ENCODE results near the gene VIT. TPM values are rescaled to one million over a fixed set of nuclear protein-coding genes. Genes with fewer than 3 reads are reported as not detected.

The VIT gene
- total and polyA plus RNA-seq, 2 donors (not counting 1 experiment from before 2014, with no cell fraction given): 0.17 to 0.62 TPM

- no peaks in the 10 kb centered on the region for H3K79me2 ChIP-seq (ENCODE audit: control insufficient read depth, insufficient read depth, low read length)
Measured at GRCh38 chr2:36854241-36854640, 157.7 kb downstream of the VIT start.

GRCh38 chr2:36855429-36855828, 158.9 kb downstream of the VIT start:
- no peak overlapping the region for H3K4me2 ChIP-seq (ENCODE audit: extremely low read depth, insufficient read depth, low read length)
- H4K20me1 ChIP-seq (ENCODE audit: control insufficient read depth, extremely low read depth, insufficient read depth, low read length): no peaks in the 10 kb centered on the region
- H2AFZ ChIP-seq (ENCODE audit: low read length): no peak overlapping the region
- H3K4me3 ChIP-seq (replicated peaks in 1 of 4; ENCODE audit: control extremely low read depth in 1 of 4, insufficient read depth in 1 of 4, low read depth in 3 of 4, low read length in 4 of 4): no peak overlapping the region
- no peaks in the 10 kb centered on the region for H3K9me3 ChIP-seq (ENCODE audit: control insufficient read depth, insufficient read depth, low read depth, low read length)
- H3K79me2 ChIP-seq (ENCODE audit: control insufficient read depth, insufficient read depth, low read length): no peaks in the 10 kb centered on the region
- no peak overlapping the region for H3K9ac ChIP-seq (ENCODE audit: insufficient read depth, low read length)
- no peak overlapping the region for H3K27ac ChIP-seq (ENCODE audit: insufficient read depth, low read length)
- H3K27me3 ChIP-seq (ENCODE audit: control insufficient read depth, insufficient read depth, low read length): no peaks in the 10 kb centered on the region
- no peaks in the 10 kb centered on the region for H3K4me1 ChIP-seq (ENCODE audit: control insufficient read depth, extremely low read depth, insufficient read depth, low read length)
- no peaks in the 10 kb centered on the region for H3K36me3 ChIP-seq (ENCODE audit: control insufficient read depth, insufficient read depth, low read length)
- no peak for TF ChIP-seq CTCF (conservative IDR thresholded peaks at IDR 0.05 in 1 of 2, IDR thresholded peaks at IDR 0.05 in 1 of 2; ENCODE audit: low read depth in 1 of 2, low read length in 2 of 2)
- TF ChIP-seq EZH2 (IDR thresholded peaks at IDR 0.05; ENCODE audit: low read length, missing control alignments): no peak
- no peak for DNase-seq (ENCODE audit: low read depth in 2 of 2)

More at GRCh38 chr2:36854241-36854640, 157.7 kb downstream of the VIT start:
- Histone ChIP-seq H4K20me1 (ENCODE audit: control insufficient read depth, extremely low read depth, insufficient read depth, low read length) (no peaks in the 10 kb centered on the region), H3K9ac (ENCODE audit: insufficient read depth, low read length) (no peak overlapping the region), H3K4me2 (ENCODE audit: extremely low read depth, insufficient read depth, low read length) (no peak overlapping the region), H3K4me3 (replicated peaks in 1 of 4; ENCODE audit: control extremely low read depth in 1 of 4, insufficient read depth in 1 of 4, low read depth in 3 of 4, low read length in 4 of 4) (no peak overlapping the region), H2AFZ (ENCODE audit: low read length) (no peak overlapping the region), H3K9me3 (ENCODE audit: control insufficient read depth, insufficient read depth, low read depth, low read length) (no peaks in the 10 kb centered on the region), H3K36me3 (ENCODE audit: control insufficient read depth, insufficient read depth, low read length) (no peaks in the 10 kb centered on the region), H3K27me3 (ENCODE audit: control insufficient read depth, insufficient read depth, low read length) (no peaks in the 10 kb centered on the region), H3K4me1 (ENCODE audit: control insufficient read depth, extremely low read depth, insufficient read depth, low read length) (no peaks in the 10 kb centered on the region), H3K27ac (ENCODE audit: insufficient read depth, low read length) (no peak overlapping the region)
- no peak for DNase-seq (ENCODE audit: low read depth in 2 of 2)
- no peak for TF ChIP-seq EZH2 (IDR thresholded peaks at IDR 0.05; ENCODE audit: low read length, missing control alignments)
- no peak for TF ChIP-seq CTCF (conservative IDR thresholded peaks at IDR 0.05 in 1 of 2, IDR thresholded peaks at IDR 0.05 in 1 of 2; ENCODE audit: low read depth in 1 of 2, low read length in 2 of 2)

- Histone ChIP-seq H3K4me2 (ENCODE audit: extremely low read depth, insufficient read depth, low read length) (no peak overlapping the region), H3K36me3 (ENCODE audit: control insufficient read depth, insufficient read depth, low read length) (no peaks in the 10 kb centered on the region), H3K9me3 (ENCODE audit: control insufficient read depth, insufficient read depth, low read depth, low read length) (no peaks in the 10 kb centered on the region), H3K4me3 (replicated peaks in 1 of 4; ENCODE audit: control extremely low read depth in 1 of 4, insufficient read depth in 1 of 4, low read depth in 3 of 4, low read length in 4 of 4) (no peak overlapping the region), H3K4me1 (ENCODE audit: control insufficient read depth, extremely low read depth, insufficient read depth, low read length) (no peaks in the 10 kb centered on the region), H3K9ac (ENCODE audit: insufficient read depth, low read length) (no peak overlapping the region), H4K20me1 (ENCODE audit: control insufficient read depth, extremely low read depth, insufficient read depth, low read length) (no peaks in the 10 kb centered on the region), H3K27ac (ENCODE audit: insufficient read depth, low read length) (no peak overlapping the region), H3K27me3 (ENCODE audit: control insufficient read depth, insufficient read depth, low read length) (no peaks in the 10 kb centered on the region), H2AFZ (ENCODE audit: low read length) (no peak overlapping the region), H3K79me2 (ENCODE audit: control insufficient read depth, insufficient read depth, low read length) (no peaks in the 10 kb centered on the region)
- DNase-seq (ENCODE audit: low read depth in 2 of 2): no peak
- TF ChIP-seq CTCF (conservative IDR thresholded peaks at IDR 0.05 in 1 of 2, IDR thresholded peaks at IDR 0.05 in 1 of 2; ENCODE audit: low read depth in 1 of 2, low read length in 2 of 2): no peak
- TF ChIP-seq EZH2 (IDR thresholded peaks at IDR 0.05; ENCODE audit: low read length, missing control alignments): no peak
Measured at GRCh38 chr2:36857713-36858112, 161.2 kb downstream of the VIT start.
